Hippocampal formation (tissue), 2 donors: ENCODE results near the gene RAB3GAP1.

ENCODE experiments used
- DNase-seq, 2 donors: peaks; one replicate each; lab custom pipeline; 2025; lab: John Stamatoyannopoulos, UW

The RAB3GAP1 gene

GRCh38 chr2:135164431-135164830, 112.3 kb downstream of the RAB3GAP1 start:
- DNase-seq: no peak

DNA sequence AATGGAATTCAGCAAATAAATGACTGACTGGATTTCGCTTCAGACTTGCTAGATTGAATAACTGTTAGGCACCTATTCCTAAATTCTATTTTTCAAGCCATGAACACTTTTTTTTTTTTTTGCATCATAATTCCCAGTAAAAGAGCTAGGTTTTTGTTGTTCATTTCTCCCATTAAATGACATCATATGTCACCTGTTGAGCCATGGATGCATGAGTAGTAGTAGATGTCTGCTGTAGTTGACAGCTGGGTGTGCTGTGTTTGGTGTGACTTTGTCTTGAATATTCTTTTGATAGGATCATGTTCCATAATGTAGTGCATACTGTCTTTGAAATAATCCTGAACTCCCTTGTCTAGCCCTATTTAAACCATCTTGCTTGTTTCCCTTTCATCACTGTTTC, 115.2 kb downstream of the RAB3GAP1 start:
- DNase-seq: no peak

- DNase-seq: no peak
These were observed 116.2 kb downstream of the RAB3GAP1 start for GRCh38 chr2:135168204-135168856.

- DNase-seq: no peak
These were observed 118.0 kb downstream of the RAB3GAP1 start for GRCh38 chr2:135169900-135170753.

GRCh38 chr2:135174049-135174809, 122.1 kb downstream of the RAB3GAP1 start:
- DNase-seq: no peak

DNA sequence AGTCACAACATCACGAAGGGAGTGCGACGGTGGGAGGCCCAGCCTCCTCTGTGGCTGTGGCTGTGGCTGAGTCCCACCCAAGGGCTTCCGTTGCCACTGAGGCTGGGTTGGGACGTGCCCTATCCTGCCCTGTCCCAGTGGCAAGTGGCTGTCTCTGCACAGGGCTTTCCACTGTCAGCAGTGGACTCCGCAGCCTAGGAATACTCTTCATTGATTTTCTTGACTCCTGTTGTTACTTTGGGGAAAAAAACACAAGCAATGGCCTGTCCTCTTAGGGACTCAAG, 122.7 kb downstream of the RAB3GAP1 start:
- DNase-seq: no peak

DNA sequence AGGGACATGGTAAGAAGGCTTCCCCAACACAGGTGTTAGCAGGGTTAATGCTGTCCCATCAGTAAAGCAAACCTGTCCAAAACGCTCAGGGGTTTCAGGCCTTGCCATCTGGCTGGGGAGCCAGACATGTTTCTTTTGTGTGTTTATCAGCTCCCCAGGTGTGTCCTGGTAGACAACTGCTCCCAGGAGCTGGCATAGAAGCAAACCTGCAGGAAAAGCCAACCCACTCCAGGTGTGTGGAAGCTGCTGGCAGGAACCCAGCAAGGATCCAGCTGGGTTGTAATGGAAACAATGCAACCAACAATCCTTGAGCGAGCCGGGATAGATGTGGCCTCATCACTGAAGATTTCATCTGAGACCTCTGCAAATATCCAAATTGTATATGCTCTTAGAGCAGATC, 123.1 kb downstream of the RAB3GAP1 start:
- DNase-seq: no peak

DNA sequence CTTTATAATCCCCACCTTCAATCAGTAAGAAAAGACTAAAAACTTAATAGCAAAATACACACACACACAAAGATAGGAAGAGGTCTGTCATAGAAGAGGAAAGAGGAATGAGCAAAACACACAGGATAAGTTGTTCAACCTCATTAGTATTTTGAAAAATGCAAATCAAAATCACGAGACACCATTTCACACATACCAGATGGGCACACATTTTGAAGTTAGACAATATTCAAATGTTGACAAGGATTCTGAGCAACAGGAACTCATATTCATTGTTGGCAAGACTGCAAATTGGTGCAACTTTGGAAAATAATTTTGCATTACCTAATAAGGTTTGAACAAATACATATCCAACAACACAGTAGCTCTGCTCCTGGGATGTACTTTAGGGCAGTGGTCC, 127.6 kb downstream of the RAB3GAP1 start:
- no peak for DNase-seq

DNA sequence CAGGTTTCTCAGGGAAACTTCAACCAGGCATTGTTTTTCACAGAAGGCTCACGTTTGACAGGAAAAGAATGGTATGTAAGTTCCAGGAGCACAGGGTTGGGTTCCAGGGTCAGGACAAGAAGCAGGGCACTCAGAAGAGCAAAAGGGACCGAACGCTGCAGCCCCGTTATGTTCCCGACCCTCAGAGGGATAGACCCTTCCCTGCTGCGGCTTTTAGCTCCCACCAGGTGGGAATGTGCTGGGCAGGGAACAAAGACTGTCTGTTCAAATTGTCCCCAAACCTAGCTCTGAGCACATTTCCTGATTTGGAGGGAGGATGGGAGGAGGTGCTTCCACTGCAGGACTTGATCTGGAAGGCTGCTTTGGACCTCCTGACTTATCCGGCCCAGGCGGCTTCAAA, 130.1 kb downstream of the RAB3GAP1 start:
- no peak for DNase-seq

DNA sequence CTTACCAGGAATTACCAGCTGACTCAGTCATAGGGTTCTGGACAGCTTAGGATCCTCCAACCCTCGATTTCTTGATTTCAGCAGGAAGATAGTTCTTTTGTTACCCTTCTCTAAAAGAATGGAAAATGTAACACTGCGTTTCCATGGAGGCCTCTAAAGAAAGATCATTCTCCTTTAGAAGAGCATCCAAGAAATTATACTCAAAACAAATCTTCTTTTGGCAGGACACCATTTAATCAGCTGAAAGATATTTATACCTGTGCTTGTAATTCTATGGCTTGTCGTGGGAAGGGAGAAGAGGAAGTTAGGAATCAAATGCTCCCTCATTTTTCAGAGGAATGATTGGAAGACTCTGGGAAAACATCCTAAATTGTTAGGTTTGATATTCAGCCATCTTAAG, 130.5 kb downstream of the RAB3GAP1 start:
- no peak for DNase-seq

- DNase-seq: no peak
These were observed 131.7 kb downstream of the RAB3GAP1 start for GRCh38 chr2:135183822-135184221.

DNA sequence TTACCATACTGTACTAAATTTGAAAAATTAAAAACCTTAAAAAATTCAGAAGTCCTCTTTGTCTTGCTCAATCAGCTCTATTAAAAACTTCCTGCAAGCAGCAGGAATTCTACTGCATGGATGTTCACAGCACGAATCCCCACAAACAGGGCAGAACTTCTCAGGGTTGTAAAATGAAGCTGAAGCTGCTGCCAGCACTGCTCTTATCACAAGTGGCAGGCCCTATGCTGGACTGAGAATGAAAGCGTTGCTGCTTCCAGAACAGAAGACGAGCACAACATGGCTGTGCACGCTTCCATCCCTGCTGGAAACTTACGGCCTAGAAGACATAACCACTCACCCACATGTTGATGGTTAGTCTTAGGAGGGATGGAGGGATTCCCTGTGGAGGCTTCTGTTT, 134.0 kb downstream of the RAB3GAP1 start:
- no peak for DNase-seq

DNA sequence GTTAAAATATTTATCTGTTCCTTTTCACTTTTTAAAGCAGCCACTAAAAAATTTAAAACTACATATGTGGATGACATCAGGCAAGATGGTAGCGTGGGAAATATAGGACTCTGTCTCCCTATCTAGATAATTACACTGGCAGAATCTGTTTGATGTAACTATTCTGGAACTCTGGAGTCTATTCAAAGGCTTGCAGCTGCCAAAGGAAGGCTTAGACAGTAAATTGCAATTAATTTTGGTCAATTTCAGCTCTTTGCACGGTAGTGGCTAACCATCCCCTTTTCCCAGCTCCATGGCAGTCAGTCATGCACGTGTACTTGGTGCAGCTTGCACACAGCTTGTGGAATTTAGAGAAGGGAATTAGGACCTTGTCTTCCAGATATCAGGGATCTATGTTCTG, 135.2 kb downstream of the RAB3GAP1 start:
- no peak for DNase-seq

GRCh38 chr2:135189148-135189547, 137.1 kb downstream of the RAB3GAP1 start:
- no peak for DNase-seq

GRCh38 chr2:135190799-135191198, 138.7 kb downstream of the RAB3GAP1 start:
- DNase-seq: no peak

DNA sequence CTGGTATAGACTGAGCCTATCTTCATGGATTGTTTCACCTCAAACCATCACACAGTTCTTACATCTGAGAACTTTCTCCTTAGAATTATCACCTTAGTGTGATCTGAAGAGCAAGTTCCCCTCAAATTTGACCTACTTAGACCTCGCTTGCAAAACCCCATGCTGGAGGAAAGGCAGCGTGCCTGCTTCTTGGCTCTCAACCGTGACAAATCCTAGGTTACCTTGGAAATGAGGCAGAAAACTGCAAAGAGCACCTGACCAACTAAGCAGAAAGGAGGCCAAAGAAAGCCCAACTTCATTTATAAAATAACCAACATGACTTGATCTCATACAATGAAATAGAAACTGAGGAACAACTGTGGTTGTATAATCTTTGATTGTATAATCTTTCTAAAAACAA, 146.4 kb downstream of the RAB3GAP1 start:
- DNase-seq: peak in 1 of 2 donors; percentile 14

GRCh38 chr2:135202751-135203150, 150.7 kb downstream of the RAB3GAP1 start:
- no peak for DNase-seq

- DNase-seq: no peak
These were observed 151.9 kb downstream of the RAB3GAP1 start for GRCh38 chr2:135203944-135204343.

- DNase-seq: no peak
These were observed 155.9 kb downstream of the RAB3GAP1 start for GRCh38 chr2:135208016-135208415.

DNA sequence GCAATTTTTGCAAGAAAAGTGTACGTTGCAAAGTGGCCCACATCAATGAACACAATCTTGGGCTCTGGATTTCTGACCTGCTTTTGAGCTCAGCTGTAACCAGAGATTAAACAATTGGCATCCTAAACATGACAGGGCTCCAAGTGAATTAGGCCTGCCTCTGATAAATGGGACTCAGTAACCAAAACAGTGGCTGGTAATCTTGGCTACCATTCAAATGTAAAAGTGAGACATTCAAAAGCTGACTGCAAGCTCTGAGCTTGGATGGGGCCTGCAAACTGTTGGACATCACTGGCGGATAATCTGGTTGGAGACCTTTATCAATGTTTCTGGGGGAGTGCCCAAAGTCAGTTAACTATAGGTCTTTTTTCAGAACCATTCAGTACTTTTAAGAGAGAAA, 160.7 kb downstream of the RAB3GAP1 start:
- no peak for DNase-seq

GRCh38 chr2:135218426-135218825, 166.3 kb downstream of the RAB3GAP1 start:
- no peak for DNase-seq

DNA sequence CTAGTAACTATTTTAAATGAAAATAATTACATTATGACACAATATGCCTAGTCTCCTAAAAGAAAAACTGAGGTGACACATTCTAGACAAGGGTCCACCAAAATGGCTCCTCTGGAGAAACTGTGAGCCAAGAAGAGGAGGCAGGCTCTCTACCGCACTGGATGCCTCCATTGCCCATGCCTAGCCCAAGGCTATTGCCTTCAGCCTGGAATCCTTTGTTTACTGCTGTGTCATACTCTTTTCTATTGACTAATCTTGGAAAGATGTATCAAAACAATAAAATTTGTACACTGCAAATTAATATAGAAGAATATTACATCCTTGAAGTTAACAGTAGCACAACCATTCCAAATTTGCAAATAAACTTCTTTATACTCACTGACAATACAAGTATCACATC, 167.1 kb downstream of the RAB3GAP1 start:
- no peak for DNase-seq
